H9 (cell line): ENCODE measurements around the gene HES3. TPM values are rescaled to one million over a fixed set of nuclear protein-coding genes. Genes with fewer than 3 reads are reported as not detected.

Experiments
- DNase-seq: peaks from one replicate; pipeline ENCODE4 v3.0.0-alpha.2; 2017
- H2AFZ ChIP-seq: one replicate; pipeline ENCODE4 v1.6.1; 2013; ENCODE audit warnings: mild to moderate bottlenecking, low read length, control low read depth, moderate library complexity
- H2AK5ac ChIP-seq: 2 replicates; pipeline ENCODE4 v1.6.1; 2013; ENCODE audit warnings: low read length, control low read depth, mixed read lengths; ENCODE audit not compliant: insufficient read length
- H2BK120ac ChIP-seq: one replicate; pipeline ENCODE4 v1.6.1; 2013; ENCODE audit warnings: low read depth, mild to moderate bottlenecking, low read length, control low read depth, inconsistent platforms; ENCODE audit not compliant: poor library complexity, severe bottlenecking
- H2BK12ac ChIP-seq: 2 replicates; pipeline ENCODE4 v1.6.1; 2013; ENCODE audit warnings: low read length, control low read depth, mixed read lengths, low read depth; ENCODE audit not compliant: insufficient read length
- H2BK15ac ChIP-seq: 2 replicates; pipeline ENCODE4 v1.6.1; 2013; ENCODE audit warnings: low read depth, low read length, control low read depth
- H2BK20ac ChIP-seq: one replicate; pipeline ENCODE4 v1.6.1; 2013; ENCODE audit warnings: low read depth, mild to moderate bottlenecking, low read length, control low read depth, inconsistent platforms; ENCODE audit not compliant: poor library complexity, severe bottlenecking
- H2BK5ac ChIP-seq: 2 replicates; pipeline ENCODE4 v1.6.1; 2013; ENCODE audit warnings: low read length, control low read depth, mixed read lengths; ENCODE audit not compliant: insufficient read length
- H3K14ac ChIP-seq: 2 replicates; pipeline ENCODE4 v1.6.1; 2013; ENCODE audit warnings: low read length, control low read depth; ENCODE audit not compliant: insufficient read depth
- H3K18ac ChIP-seq: 2 replicates; pipeline ENCODE4 v1.6.1; 2013; ENCODE audit warnings: low read depth, mild to moderate bottlenecking, mixed read lengths, low read length, control low read depth; ENCODE audit not compliant: insufficient read length
- H3K23ac ChIP-seq: 2 replicates; pipeline ENCODE4 v1.6.1; 2013; ENCODE audit warnings: low read length, control low read depth, mixed read lengths, low read depth; ENCODE audit not compliant: insufficient read length
- H3K23me2 ChIP-seq: 2 replicates; pipeline ENCODE4 v1.6.1; 2013; ENCODE audit warnings: low read depth, mild to moderate bottlenecking, mixed read lengths, low read length, control low read depth; ENCODE audit not compliant: insufficient read length, poor library complexity, severe bottlenecking
- H3K27ac ChIP-seq: 2 replicates; pipeline ENCODE4 v1.5.1; 2013; ENCODE audit warnings: low read length, control low read depth, mixed read lengths, low read depth; ENCODE audit not compliant: insufficient read length
- H3K27me3 ChIP-seq: 2 replicates; pipeline ENCODE4 v1.6.1; 2013; ENCODE audit warnings: low read length, control low read depth, inconsistent platforms; ENCODE audit not compliant: insufficient read depth
- H3K4ac ChIP-seq: 2 replicates; pipeline ENCODE4 v1.6.1; 2013; ENCODE audit warnings: low read depth, mild to moderate bottlenecking, control low read depth, inconsistent platforms, low read length, moderate library complexity
- H3K4me1 ChIP-seq: 2 replicates; pipeline ENCODE4 v1.6.1; 2013; ENCODE audit warnings: low read length, control low read depth, inconsistent platforms; ENCODE audit not compliant: insufficient read depth
- H3K4me2 ChIP-seq: 2 replicates; pipeline ENCODE4 v1.6.1; 2013; ENCODE audit warnings: low read length, control low read depth, mixed read lengths; ENCODE audit not compliant: insufficient read length, insufficient read depth
- H3K56ac ChIP-seq: 2 replicates; pipeline ENCODE4 v1.6.1; 2013; ENCODE audit warnings: low read depth, mild to moderate bottlenecking, mixed read lengths, low read length, control low read depth; ENCODE audit not compliant: insufficient read length
- H3K79me1 ChIP-seq: 2 replicates; pipeline ENCODE4 v1.6.1; 2013; ENCODE audit warnings: low read depth, mild to moderate bottlenecking, moderate library complexity, low read length, control low read depth, inconsistent platforms; ENCODE audit not compliant: insufficient read depth, poor library complexity, severe bottlenecking
- H3K79me2 ChIP-seq: 2 replicates; pipeline ENCODE4 v1.6.1; 2013; ENCODE audit warnings: low read length, control low read depth, inconsistent platforms; ENCODE audit not compliant: insufficient read depth
- H3K9ac ChIP-seq: 2 replicates; pipeline ENCODE4 v1.6.1; 2013; ENCODE audit warnings: low read length, control low read depth, mixed read lengths; ENCODE audit not compliant: insufficient read length; ENCODE audit errors: extremely low read depth
- H3K9me3 ChIP-seq: one replicate; pipeline ENCODE4 v1.6.1; 2013; ENCODE audit warnings: low read depth, low read length, inconsistent platforms; ENCODE audit not compliant: control insufficient read depth
- H3T11ph ChIP-seq: one replicate; pipeline ENCODE4 v1.6.1; 2013; ENCODE audit warnings: mild to moderate bottlenecking, low read length, control low read depth, inconsistent platforms
- H4K20me1 ChIP-seq: one replicate; pipeline ENCODE4 v1.6.1; 2013; ENCODE audit not compliant: control insufficient read depth, insufficient read length, insufficient read depth
- H4K5ac ChIP-seq: 2 replicates; pipeline ENCODE4 v1.6.1; 2013; ENCODE audit warnings: low read depth, mild to moderate bottlenecking, mixed read lengths, low read length, control low read depth; ENCODE audit not compliant: insufficient read length
- H4K8ac ChIP-seq: replicated peaks from 2 replicates; pipeline ENCODE4 v1.6.1; 2013; ENCODE audit warnings: low read length, control low read depth, mixed read lengths, low read depth; ENCODE audit not compliant: insufficient read length
- H4K91ac ChIP-seq: 2 replicates; pipeline ENCODE4 v1.6.1; 2013; ENCODE audit warnings: low read depth, mild to moderate bottlenecking, moderate library complexity, mixed read lengths, low read length, control low read depth; ENCODE audit not compliant: insufficient read length
- H3K27ac Mint-ChIP-seq, 3 experiments: 2 replicates in 2 of 3; 3 replicates in 1 of 3; pipeline ENCODE4 v1.8.0; 2020 to 2021; ENCODE audit warnings: mixed read lengths in 3 of 3, mild to moderate bottlenecking in 1 of 3, moderate library complexity in 1 of 3
- H3K27me3 Mint-ChIP-seq: 2 replicates; pipeline ENCODE4 v1.8.0; 2021; ENCODE audit warnings: low read depth, mild to moderate bottlenecking, moderate library complexity, mixed read lengths
- H3K36me3 Mint-ChIP-seq, 3 experiments: 2 replicates in 2 of 3; 3 replicates in 1 of 3; pipeline ENCODE4 v1.8.0; 2020 to 2021; ENCODE audit warnings: low read depth in 3 of 3, mixed read lengths in 3 of 3; ENCODE audit not compliant: insufficient read depth in 1 of 3
- H3K4me1 Mint-ChIP-seq, 2 experiments: 2 replicates each; pipeline ENCODE4 v1.8.0; 2020; ENCODE audit warnings: mixed read lengths in 2 of 2
- H3K4me3 Mint-ChIP-seq, 2 experiments: 2 replicates in 1 of 2; 3 replicates in 1 of 2; pipeline ENCODE4 v1.8.0; 2020 to 2021; ENCODE audit warnings: mild to moderate bottlenecking in 2 of 2, mixed read lengths in 2 of 2, moderate library complexity in 1 of 2
- H3K9me3 Mint-ChIP-seq, 2 experiments: 2 replicates in 1 of 2; 3 replicates in 1 of 2; pipeline ENCODE4 v1.8.0; 2020; ENCODE audit warnings: mild to moderate bottlenecking in 2 of 2, mixed read lengths in 2 of 2, moderate library complexity in 1 of 2
- WGBS: extraction: QIAGEN DNeasy Blood & Tissue Kit; methylation state at CpG from one replicate; pipeline ENCODE4 v1.1.7; 2013; ENCODE audit warnings: missing lambda C conversion rate, low lambda C conversion rate, mixed read lengths; ENCODE audit not compliant: insufficient read length; ENCODE audit errors: extremely low coverage; 5-methylcytosine and 5-hydroxymethylcytosine counted together
- total RNA-seq: library from RNA; stranded (reverse); gene quantifications from 2 replicates; pipeline ENCODE4 v1.2.1, GENCODE V29; 2021
- TF ChIP-seq, protein P1 (sequence below): fragments of 200-600 bp; sonication (generic); conservative IDR thresholded peaks from 3 replicates; pipeline ENCODE4 v1.8.0; 2021; ENCODE audit warnings: antibody characterized with exemption, mild to moderate bottlenecking

Gene HES3
- total RNA-seq, 1 experiment from 2014 or later = 89.9 TPM

DNA sequence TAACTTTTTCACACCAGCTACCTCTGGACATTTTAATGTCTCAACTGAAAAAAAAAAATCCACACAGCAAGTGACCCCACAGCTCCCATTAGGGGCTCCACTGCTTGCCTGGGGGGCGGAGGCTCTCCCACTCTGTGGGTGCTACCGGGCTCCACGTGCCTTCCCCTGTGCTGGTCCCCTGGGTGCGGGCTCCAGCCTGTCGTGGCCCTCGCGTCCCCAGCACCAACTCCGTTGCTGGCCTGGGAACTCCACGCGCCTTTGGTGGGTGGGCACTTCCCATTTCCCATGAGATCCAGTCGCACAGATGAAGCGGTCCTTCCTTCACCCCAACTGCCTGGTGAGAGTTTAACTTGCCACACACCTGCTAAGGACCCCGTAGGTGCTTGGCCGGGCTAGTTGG is 44.0 kb downstream of the HES3 start:
- H3K9me3 ChIP-seq = no peaks in the 10 kb centered on the region
- H4K5ac ChIP-seq = no peak overlapping the region
- H3K14ac ChIP-seq = no peak overlapping the region
- no peaks in the 10 kb centered on the region for H3K27me3 ChIP-seq
- H3K27me3 Mint-ChIP-seq = no peaks in the 10 kb centered on the region
- no peak overlapping the region for H4K91ac ChIP-seq
- H3K4me1 Mint-ChIP-seq = no peaks in the 10 kb centered on the region
- H3K4ac ChIP-seq = no peak overlapping the region
- H2AFZ ChIP-seq = no peak overlapping the region
- no peak overlapping the region for H2BK120ac ChIP-seq
- no peaks in the 10 kb centered on the region for H4K20me1 ChIP-seq
- H3K79me2 ChIP-seq = no peaks in the 10 kb centered on the region
- H3K27ac ChIP-seq = no peak overlapping the region
- H4K8ac ChIP-seq = no peak overlapping the region
- no peak overlapping the region for H3K18ac ChIP-seq
- no peak overlapping the region for H3K4me2 ChIP-seq
- no CpG with 5 or more reads among the region's 14 CpGs for WGBS
- DNase-seq = no peak
- H3T11ph ChIP-seq = no peak overlapping the region
- no peaks in the 10 kb centered on the region for H3K23me2 ChIP-seq
- no peak overlapping the region for H3K23ac ChIP-seq
- no peak overlapping the region for H2BK12ac ChIP-seq
- H3K4me1 ChIP-seq = no peaks in the 10 kb centered on the region
- H3K79me1 ChIP-seq = no peaks in the 10 kb centered on the region
- H2BK15ac ChIP-seq = no peak overlapping the region
- H3K27ac Mint-ChIP-seq = peak overlapping the region in 2 of 3 experiments; percentile 36 to 79; a peak in 3 of 7 replicates
- H3K9me3 Mint-ChIP-seq = no peaks in the 10 kb centered on the region
- TF ChIP-seq, protein P1, sequence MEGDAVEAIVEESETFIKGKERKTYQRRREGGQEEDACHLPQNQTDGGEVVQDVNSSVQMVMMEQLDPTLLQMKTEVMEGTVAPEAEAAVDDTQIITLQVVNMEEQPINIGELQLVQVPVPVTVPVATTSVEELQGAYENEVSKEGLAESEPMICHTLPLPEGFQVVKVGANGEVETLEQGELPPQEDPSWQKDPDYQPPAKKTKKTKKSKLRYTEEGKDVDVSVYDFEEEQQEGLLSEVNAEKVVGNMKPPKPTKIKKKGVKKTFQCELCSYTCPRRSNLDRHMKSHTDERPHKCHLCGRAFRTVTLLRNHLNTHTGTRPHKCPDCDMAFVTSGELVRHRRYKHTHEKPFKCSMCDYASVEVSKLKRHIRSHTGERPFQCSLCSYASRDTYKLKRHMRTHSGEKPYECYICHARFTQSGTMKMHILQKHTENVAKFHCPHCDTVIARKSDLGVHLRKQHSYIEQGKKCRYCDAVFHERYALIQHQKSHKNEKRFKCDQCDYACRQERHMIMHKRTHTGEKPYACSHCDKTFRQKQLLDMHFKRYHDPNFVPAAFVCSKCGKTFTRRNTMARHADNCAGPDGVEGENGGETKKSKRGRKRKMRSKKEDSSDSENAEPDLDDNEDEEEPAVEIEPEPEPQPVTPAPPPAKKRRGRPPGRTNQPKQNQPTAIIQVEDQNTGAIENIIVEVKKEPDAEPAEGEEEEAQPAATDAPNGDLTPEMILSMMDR = no peak
- no peak overlapping the region for H2BK5ac ChIP-seq
- H3K4me3 Mint-ChIP-seq = no peak overlapping the region; a peak in 1 of 5 replicates
- no peak overlapping the region for H2AK5ac ChIP-seq
- no peak overlapping the region for H3K56ac ChIP-seq
- no peak overlapping the region for H2BK20ac ChIP-seq
- H3K9ac ChIP-seq = no peak overlapping the region
- H3K36me3 Mint-ChIP-seq = peaks cover 1 to 9% (median 8%) of the 10 kb centered on the region in 3 experiments; a peak in 6 of 7 replicates
